Stimulated activated CD8-positive, alpha-beta memory T cell treated with anti-CD3 and anti-CD28 coated beads, Interleukin-7, amount 100 ng/mL, for 1 hour (primary cell): ENCODE results near the gene TBRG4.

Experiments
- DNase-seq, 2 donors: peaks; one replicate each; pipeline ENCODE4 v3.0.0-alpha.2; 2020; ENCODE audit warnings: low read depth in 2 of 2

TBRG4 gene

GRCh38 chr7:45055016-45055415, 56.5 kb downstream of the TBRG4 start:
- DNase-seq = no peak

DNA sequence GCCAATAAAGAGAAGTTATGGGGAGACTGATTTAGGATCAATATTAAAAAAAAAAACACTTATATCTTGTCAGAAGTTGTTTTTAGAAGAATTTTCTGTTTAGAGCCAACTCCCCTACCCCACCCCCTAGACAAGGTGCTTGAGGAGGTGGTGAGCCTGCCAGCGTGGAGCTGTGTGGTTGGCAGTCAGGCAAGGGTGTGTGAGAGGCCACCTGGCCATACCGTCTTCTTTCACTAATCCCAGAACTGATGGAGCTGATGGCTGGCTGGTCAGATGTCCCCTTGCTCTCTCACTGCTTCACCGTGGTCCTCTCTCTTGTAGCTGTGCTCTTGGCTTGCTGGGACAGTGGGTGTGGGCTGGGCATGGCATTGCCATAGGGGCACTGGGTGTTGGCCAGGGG, 57.1 kb downstream of the TBRG4 start:
- no peak for DNase-seq

DNA sequence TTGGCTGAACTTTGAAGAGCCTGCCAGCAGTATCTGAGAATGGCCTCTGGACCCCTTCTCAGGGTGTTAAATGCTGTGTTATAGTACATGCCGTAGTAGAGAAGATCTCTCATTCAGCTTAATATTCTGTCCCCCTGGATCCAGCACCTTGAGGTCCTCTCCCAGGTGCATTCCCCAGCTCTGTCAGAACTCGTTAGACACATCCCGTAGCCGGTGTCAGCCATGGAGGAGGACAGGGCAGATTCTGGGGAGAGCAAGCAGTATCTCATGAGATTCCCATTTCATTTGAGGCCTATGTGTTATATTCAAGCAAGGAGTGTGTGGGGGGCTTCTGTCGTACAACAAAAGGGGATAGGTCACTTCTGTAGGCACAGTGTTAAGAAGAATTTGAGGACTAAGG, 57.6 kb downstream of the TBRG4 start:
- DNase-seq = no peak

DNA sequence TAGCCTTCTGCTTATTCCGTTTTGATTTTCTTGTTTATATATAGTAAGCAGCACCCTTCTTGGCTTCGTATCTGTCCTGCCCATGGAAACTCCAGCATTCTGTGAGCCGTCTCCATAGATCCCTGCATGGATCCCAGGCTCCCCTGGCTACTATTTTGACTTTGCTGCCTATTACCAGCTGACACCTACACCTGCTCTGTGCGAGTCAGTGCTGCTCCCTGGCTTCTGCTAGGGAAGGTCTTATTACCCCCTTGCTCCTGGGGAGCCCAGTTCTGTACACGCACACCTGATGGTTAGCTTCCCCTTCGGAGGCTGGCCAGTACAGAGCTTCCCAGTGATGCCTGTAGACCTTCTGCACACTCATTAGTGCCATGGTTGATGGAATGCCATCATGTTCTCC, 58.1 kb downstream of the TBRG4 start:
- no peak for DNase-seq

GRCh38 chr7:45052011-45052410, 59.5 kb downstream of the TBRG4 start:
- no peak for DNase-seq

DNA sequence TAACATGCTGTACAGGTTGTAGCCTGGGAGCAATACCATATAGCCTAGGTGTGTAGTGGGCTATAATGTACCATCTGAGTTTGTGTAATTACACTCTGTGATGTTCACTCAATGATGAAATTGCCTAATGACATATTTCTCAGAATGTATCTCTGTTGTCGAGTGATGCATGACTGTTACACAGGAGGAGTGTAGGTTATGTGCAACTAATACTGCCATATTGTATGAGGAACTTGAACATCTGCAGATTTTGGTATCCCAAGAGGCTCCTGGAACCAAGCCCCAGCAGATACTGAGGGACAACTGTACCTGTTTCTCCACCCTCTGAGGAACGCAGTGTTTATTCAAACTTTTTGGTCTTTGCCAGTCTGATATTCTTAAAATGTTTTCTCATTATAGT, 61.3 kb downstream of the TBRG4 start:
- DNase-seq = no peak
